Psoas muscle (tissue), 8 donors: Measurements from ENCODE around the gene IFI35. TPM values are rescaled to one million over a fixed set of nuclear protein-coding genes. Genes with fewer than 3 reads are reported as not detected.
"Not testable (repeated sequence)": the region's sequence is repeated elsewhere in the genome, so short reads cannot be mapped to it uniquely, and the experiment has no call there.

Experiments used
- ATAC-seq, 4 donors: fragments of 200-7000 bp; cut with Tn5 transposase; one replicate each; pipeline ENCODE4 v1.9.1; 2020; ENCODE audit warnings: moderate library complexity in 3 of 4, mild to moderate bottlenecking in 2 of 4
- DNase-seq, 2 donors: peaks; one replicate each; pipeline ENCODE4 v3.0.0-alpha.2; 2020
- H3K27ac ChIP-seq: fragments of 200-600 bp; one replicate; pipeline ENCODE4 v1.8.0; 2022
- H3K27me3 ChIP-seq, 3 donors: fragments of 200-600 bp in 1 of 3; one replicate each; pipeline versions ENCODE4 v1.6.1 to v1.8.0; 2013 to 2022; ENCODE audit warnings: low read length in 2 of 3, mild to moderate bottlenecking in 2 of 3, moderate library complexity in 1 of 3; ENCODE audit not compliant: insufficient read depth in 3 of 3
- H3K36me3 ChIP-seq, 2 donors: fragments of 200-600 bp in 1 of 2; one replicate each; pipeline versions ENCODE4 v1.6.1 to v1.8.0; 2013 to 2022; ENCODE audit warnings: low read depth in 1 of 2, mild to moderate bottlenecking in 1 of 2, moderate library complexity in 1 of 2; ENCODE audit not compliant: insufficient read depth in 1 of 2
- H3K4me1 ChIP-seq: fragments of 200-600 bp; one replicate; pipeline ENCODE4 v1.8.0; 2022
- H3K4me3 ChIP-seq: fragments of 200-600 bp; one replicate; pipeline ENCODE4 v1.8.0; 2022; ENCODE audit warnings: mild to moderate bottlenecking
- H3K9me3 ChIP-seq: fragments of 200-600 bp; one replicate; pipeline ENCODE4 v1.8.0; 2022
- WGBS, 3 donors: extraction: QIAGEN DNeasy Blood & Tissue Kit; methylation state at CpG; one replicate each; pipeline versions ENCODE4 v1.1.6 to v1.1.7; 2013; 5-methylcytosine and 5-hydroxymethylcytosine counted together
- intact Hi-C, 2 donors: fragments of 100-400 bp; cut with DNase I; formaldehyde crosslinking; loops; one replicate each; pipeline versions ENCODE4 v1.11.0 to v1.14.2; 2022
- polyA plus RNA-seq, 3 donors: library from polyadenylated mRNA; stranded (reverse); fragments of 200-250 nt; gene quantifications; one replicate each; pipeline ENCODE4 v1.2.3, GENCODE V29; 2013
- total RNA-seq, 4 donors: library from RNA; stranded (reverse); fragmentation: NEBNext Ultra II Directional in 2 of 4; extraction: Animal tissue kit (Norgen Biotek cat#: 25700) in 2 of 4; gene quantifications; one replicate each; pipeline versions ENCODE4 v1.2.1 to v1.2.4, GENCODE V29; 2021 to 2023
- TF ChIP-seq, protein P1 (sequence below): fragments of 200-600 bp; IDR thresholded peaks from one replicate; pipeline ENCODE4 v1.8.0; 2022; ENCODE audit warnings: antibody characterized with exemption
- donor health status: healthy with polysubstance abuse.
- donor health status: DM: no; HTN: no; CAD: no; lungs with moderate emphysema.
- donor health status: Bipolar disorder and iron deficiency.
- donor health status: healthy.
- donor health status: DM: yes; HTN: yes; CAD: no.
- donor health status: DM: no; HTN: no; CAD: no.
- donor health status: DM: no; HTN: no; CAD: no.
- donor health status: DM: yes; HTN: yes; CAD: no.

IFI35 gene
- total and polyA plus RNA-seq, 7 donors = 4.2 to 7.8 (median 6.3) TPM

DNA sequence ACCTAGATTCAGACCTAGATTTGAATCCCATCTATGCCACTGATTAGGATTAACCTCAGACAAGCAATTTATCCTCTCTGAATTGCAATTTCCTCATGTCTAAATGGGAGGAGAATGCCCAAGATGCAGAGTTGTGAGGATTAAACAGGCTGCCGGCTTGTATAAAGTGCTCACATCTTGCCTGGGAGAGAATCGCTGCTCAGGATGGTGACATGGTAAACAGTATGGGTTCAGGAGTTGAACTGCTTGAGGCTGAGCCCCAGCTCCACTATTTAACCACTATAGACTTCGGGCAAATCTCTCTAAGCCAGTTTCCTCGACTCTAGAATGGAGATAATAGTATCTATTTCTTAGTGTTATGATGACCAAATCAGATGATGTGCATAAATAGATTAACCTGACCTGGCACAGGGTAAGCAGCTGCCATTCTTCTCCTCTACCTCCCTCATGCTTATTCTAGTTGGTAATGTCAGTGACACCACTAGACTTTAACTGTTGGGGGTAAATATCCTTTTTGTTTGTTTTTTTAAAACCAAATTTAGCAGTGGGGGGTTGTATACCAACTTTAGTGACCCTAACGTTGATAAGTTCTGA, 9.1 kb upstream of the IFI35 start:
- peaks cover 6 to 55% of the 10 kb centered on the region in 2 donors for H3K36me3 ChIP-seq
- H3K4me1 ChIP-seq = peaks cover 21% of the 10 kb centered on the region
- no peaks in the 10 kb centered on the region for H3K9me3 ChIP-seq
- intact Hi-C loops = no loop called here
- ATAC-seq (peak in 2 of 4 donors; percentile 5 to 6), DNase-seq (no peak)
- H3K4me3 ChIP-seq = peak overlapping the region; percentile 93
- TF ChIP-seq, protein P1, sequence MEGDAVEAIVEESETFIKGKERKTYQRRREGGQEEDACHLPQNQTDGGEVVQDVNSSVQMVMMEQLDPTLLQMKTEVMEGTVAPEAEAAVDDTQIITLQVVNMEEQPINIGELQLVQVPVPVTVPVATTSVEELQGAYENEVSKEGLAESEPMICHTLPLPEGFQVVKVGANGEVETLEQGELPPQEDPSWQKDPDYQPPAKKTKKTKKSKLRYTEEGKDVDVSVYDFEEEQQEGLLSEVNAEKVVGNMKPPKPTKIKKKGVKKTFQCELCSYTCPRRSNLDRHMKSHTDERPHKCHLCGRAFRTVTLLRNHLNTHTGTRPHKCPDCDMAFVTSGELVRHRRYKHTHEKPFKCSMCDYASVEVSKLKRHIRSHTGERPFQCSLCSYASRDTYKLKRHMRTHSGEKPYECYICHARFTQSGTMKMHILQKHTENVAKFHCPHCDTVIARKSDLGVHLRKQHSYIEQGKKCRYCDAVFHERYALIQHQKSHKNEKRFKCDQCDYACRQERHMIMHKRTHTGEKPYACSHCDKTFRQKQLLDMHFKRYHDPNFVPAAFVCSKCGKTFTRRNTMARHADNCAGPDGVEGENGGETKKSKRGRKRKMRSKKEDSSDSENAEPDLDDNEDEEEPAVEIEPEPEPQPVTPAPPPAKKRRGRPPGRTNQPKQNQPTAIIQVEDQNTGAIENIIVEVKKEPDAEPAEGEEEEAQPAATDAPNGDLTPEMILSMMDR = no peak
- peak overlapping the region; percentile 96 for H3K27ac ChIP-seq
- no peaks in the 10 kb centered on the region for H3K27me3 ChIP-seq
- 23 to 29% (median 24%) methylated on average over 5 of the region's 5 CpGs for WGBS, 3 donors

DNA sequence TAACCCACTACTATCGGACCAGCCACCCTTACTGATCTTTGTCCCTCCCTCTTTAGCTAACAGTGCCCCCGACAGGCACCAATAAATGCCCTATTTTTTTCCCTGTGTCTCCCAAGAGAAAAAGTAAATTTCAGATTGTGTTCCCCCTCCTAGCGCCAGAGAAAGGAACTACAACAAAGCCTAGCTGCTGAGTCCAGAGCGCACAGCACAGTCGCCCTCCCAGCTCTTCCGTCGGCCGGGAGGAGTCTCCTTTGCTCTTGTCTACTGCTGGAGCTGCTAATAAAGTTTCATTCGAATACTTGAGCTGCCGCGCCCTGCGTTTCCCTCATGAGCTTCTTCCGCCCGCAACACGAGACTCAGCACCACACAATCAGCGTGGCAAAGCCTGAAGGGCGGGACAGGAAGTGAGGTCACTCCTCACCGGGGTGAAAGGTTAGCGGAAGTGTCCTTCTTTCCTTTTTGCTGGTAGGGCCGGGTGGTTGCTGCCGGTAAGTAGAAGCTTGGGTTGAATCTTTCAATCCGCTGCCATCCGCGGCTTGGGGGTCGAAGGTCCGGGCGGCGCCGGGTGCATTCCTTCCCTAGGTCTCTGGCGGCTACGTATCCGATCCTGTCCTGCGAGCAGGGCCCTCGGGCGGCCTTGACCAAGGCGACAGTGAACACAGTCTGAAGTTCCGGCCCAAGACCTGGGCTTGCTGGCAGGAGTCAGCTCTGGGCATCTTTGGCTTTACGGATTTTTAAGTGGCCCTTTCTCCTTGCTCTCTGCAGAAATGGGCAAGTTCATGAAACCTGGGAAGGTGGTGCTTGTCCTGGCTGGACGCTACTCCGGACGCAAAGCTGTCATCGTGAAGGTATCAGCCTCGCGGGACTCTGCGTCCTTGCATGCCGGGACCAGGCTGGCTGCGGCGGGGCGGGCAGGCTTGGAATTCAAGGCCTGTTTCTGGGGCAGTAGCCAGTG, 8.3 kb upstream of the IFI35 start, which contains the start of gene RPL27:
RPL27 (plus strand) TSS at position 436 of the 955 bp plus-strand sequence; CDS start at position 768, 332 bp downstream.
- Histone ChIP-seq H3K4me3 (peak within 1 kb of the TSS; percentile 93), H3K4me1 (peaks cover 21% of the 10 kb centered on the region), H3K9me3 (no peaks in the 10 kb centered on the region), H3K27ac (peak within 1 kb of the TSS; percentile 96), H3K27me3 (no peaks in the 10 kb centered on the region), H3K36me3 (peaks cover 4 to 55% of the 10 kb centered on the region in 2 donors)
- ATAC-seq (peak; percentile 97 to 98 (median 98)), DNase-seq (peak; percentile 98 to 99)
- TF ChIP-seq, protein P1 = peak; percentile 93
- 0 to 1% (median 0%) methylated on average over 49 of the region's 49 CpGs for WGBS, 3 donors
- intact Hi-C loops = loop anchor here in 1 of 2 donors (1.0 kb wide), 1 partner anchor 17 kb away; no protein-coding TSS in a partner anchor

DNA sequence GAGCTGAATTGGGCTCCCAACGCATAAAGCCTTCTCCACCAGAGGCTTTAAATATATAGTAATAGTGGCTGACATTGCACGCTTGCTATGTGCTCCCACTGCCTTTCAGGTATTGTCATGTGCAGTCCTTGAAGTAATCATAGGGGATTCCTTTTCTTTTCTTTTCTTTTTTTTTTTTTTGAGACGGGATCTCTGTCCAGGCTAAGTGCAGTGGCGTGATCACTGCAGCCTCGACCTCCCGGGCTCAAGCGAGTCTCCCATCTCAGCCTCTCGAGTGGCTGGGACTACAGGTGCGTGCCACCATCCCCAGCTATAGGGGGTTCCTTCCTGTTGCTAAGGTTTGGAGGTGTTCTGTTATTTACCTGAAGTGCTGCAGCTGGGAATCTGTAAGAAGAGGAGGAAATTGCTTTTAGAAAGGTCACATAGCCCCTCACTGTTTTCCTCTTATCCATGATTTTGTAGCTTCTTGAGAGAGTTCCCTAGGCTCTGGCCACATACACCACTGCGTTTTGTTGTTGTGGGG, 7.5 kb upstream of the IFI35 start:
- peak overlapping the region; percentile 93 for H3K4me3 ChIP-seq
- 10 to 11% (median 11%) methylated on average over 10 of the region's 10 CpGs for WGBS, 3 donors
- intact Hi-C loops = no loop called here
- TF ChIP-seq, protein P1 = no peak
- DNase-seq (no peak), ATAC-seq (no peak)
- no peaks in the 10 kb centered on the region for H3K27me3 ChIP-seq
- peak overlapping the region; percentile 96 for H3K27ac ChIP-seq
- peaks cover 21% of the 10 kb centered on the region for H3K4me1 ChIP-seq
- H3K36me3 ChIP-seq = peaks cover 6 to 55% of the 10 kb centered on the region in 2 donors
- no peaks in the 10 kb centered on the region for H3K9me3 ChIP-seq

DNA sequence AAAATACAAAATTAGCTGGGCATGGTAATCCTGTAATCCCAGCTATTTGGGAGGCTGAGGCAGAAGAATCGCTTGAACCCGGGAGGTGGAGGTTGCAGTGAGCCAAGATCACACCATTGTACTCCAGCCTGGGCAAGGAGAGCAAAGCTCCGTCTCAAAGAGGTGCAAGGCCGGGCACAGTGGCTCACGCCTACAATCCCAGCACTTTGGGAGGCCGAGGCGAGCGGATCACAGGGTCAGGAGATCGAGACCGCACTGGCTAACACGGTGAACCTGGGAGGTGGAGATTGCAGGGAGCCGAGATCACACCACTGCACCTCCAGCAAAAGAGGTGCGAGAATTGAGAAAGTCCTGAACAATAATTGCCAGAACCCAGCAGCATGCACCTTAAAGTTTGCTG, 5.7 kb upstream of the IFI35 start:
- H3K36me3 ChIP-seq = peaks cover 6 to 55% of the 10 kb centered on the region in 2 donors
- peak overlapping the region; percentile 53 for H3K27ac ChIP-seq
- H3K4me3 ChIP-seq, H3K9me3 ChIP-seq, ATAC-seq, DNase-seq, H3K27me3 ChIP-seq, intact Hi-C loops: not testable (repeated sequence)
- 91 to 97% (median 92%) methylated on average over 13 of the region's 13 CpGs for WGBS, 3 donors
- H3K4me1 ChIP-seq = peaks cover 21% of the 10 kb centered on the region
